Hepatocyte (in vitro differentiated cells): Measurements from ENCODE around the gene TMEM123. TPM values are rescaled to one million over a fixed set of nuclear protein-coding genes. Genes with fewer than 3 reads are reported as not detected.

ENCODE experiments used
- DNase-seq: peaks from one replicate; pipeline ENCODE4 v3.0.0-alpha.2; 2016; ENCODE audit warnings: low spot score
- H2AFZ ChIP-seq: fragments of 200-600 bp; sonication (generic); 2 replicates; pipeline ENCODE4 v1.6.0; 2016; ENCODE audit warnings: antibody characterized with exemption, mild to moderate bottlenecking
- H3K27ac ChIP-seq: fragments of 200-600 bp; sonication (generic); 2 replicates; pipeline ENCODE4 v1.5.1; 2016; ENCODE audit warnings: mild to moderate bottlenecking
- H3K27me3 ChIP-seq: fragments of 200-600 bp; sonication (generic); 2 replicates; pipeline ENCODE4 v1.6.1; 2016
- H3K36me3 ChIP-seq: fragments of 200-600 bp; sonication (generic); replicated peaks from 2 replicates; pipeline ENCODE4 v1.5.1; 2016; ENCODE audit warnings: low read depth; ENCODE audit not compliant: insufficient read depth
- H3K4me1 ChIP-seq: fragments of 200-600 bp; sonication (generic); 2 replicates; pipeline ENCODE4 v1.5.1; 2016; ENCODE audit warnings: mild to moderate bottlenecking, moderate library complexity; ENCODE audit not compliant: insufficient read depth
- H3K4me2 ChIP-seq: fragments of 200-600 bp; sonication (generic); 2 replicates; pipeline ENCODE4 v1.6.0; 2016
- H3K4me3 ChIP-seq: fragments of 200-600 bp; sonication (generic); 2 replicates; pipeline ENCODE4 v1.5.1; 2016; ENCODE audit warnings: mild to moderate bottlenecking
- H3K79me2 ChIP-seq: fragments of 200-600 bp; sonication (generic); 2 replicates; pipeline ENCODE4 v1.6.0; 2017; ENCODE audit warnings: mild to moderate bottlenecking
- H3K9me2 ChIP-seq: fragments of 200-600 bp; sonication (generic); replicated peaks from 2 replicates; pipeline ENCODE4 v1.6.0; 2017; ENCODE audit warnings: mild to moderate bottlenecking; ENCODE audit not compliant: insufficient read depth
- H3K9me3 ChIP-seq: fragments of 200-600 bp; sonication (generic); 2 replicates; pipeline ENCODE4 v1.5.1; 2016; ENCODE audit warnings: low read depth, mild to moderate bottlenecking
- H4K20me1 ChIP-seq: fragments of 200-600 bp; sonication (generic); 2 replicates; pipeline ENCODE4 v1.6.0; 2016; ENCODE audit warnings: mild to moderate bottlenecking; ENCODE audit not compliant: insufficient read depth, poor library complexity, severe bottlenecking
- CTCF ChIP-seq: fragments of 200-600 bp; sonication (generic); IDR thresholded peaks from 2 replicates; pipeline ENCODE4 v1.5.1; 2016; ENCODE audit warnings: antibody characterized with exemption, mild to moderate bottlenecking; ENCODE audit not compliant: poor library complexity
- EZH2 ChIP-seq: fragments of 200-600 bp; sonication (generic); IDR thresholded peaks from 2 replicates; pipeline ENCODE4 v1.6.1; 2016; ENCODE audit warnings: antibody characterized with exemption, mild to moderate bottlenecking, borderline replicate concordance
- EZH2phosphoT487 ChIP-seq: fragments of 200-600 bp; sonication (generic); IDR thresholded peaks from one replicate; pipeline ENCODE4 v1.6.1; 2018; ENCODE audit warnings: antibody characterized with exemption, mild to moderate bottlenecking, low read depth, moderate library complexity; ENCODE audit not compliant: unreplicated experiment, severe bottlenecking
- WGBS: methylation state at CpG from one replicate; pipeline ENCODE4 v1.1.6; 2016; ENCODE audit warnings: low lambda C conversion rate; ENCODE audit errors: missing lambda C conversion rate; 5-methylcytosine and 5-hydroxymethylcytosine counted together
- polyA plus RNA-seq: library from polyadenylated mRNA; unstranded; fragments of >200 nt; fragmentation: Nextera tagmentation; extraction: Ambion mirVana; gene quantifications from 2 replicates; pipeline ENCODE4 v1.2.1, GENCODE V29; 2016
- total RNA-seq: library from RNA; depleted of rRNA; stranded (reverse); fragments of >200 nt; gene quantifications from 2 replicates; pipeline ENCODE4 v1.2.3, GENCODE V29; 2014

TMEM123 gene
- total and polyA plus RNA-seq, 2 experiments from 2014 or later = 122 to 182 TPM

DNA sequence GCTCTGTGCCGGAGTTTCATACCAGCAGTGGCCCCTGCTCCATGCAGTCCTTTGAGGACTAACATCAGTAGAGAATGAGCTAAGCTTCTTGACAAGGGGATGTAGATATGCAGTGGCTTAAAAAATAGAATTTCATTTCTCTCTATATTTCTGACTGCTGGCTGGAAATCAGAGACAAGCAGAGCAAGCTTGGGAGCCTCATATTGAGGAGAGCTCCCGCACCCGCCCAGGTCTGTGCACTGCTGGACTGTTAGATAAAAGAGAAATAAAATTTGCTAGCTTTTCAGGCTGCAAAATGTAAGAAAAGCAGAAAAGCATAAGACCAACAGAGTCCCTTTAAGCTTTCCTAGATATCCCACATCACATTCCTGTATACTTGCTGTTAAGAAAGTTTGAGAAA lies 46.6 kb upstream of the TMEM123 start:
- Histone ChIP-seq H2AFZ (no peak overlapping the region), H3K4me1 (peaks cover 3% of the 10 kb centered on the region), H3K9me2 (no peaks in the 10 kb centered on the region), H3K79me2 (no peaks in the 10 kb centered on the region), H3K27me3 (no peaks in the 10 kb centered on the region), H3K36me3 (no peaks in the 10 kb centered on the region), H4K20me1 (no peaks in the 10 kb centered on the region), H3K27ac (no peak overlapping the region), H3K9me3 (no peaks in the 10 kb centered on the region), H3K4me3 (no peak overlapping the region), H3K4me2 (no peak overlapping the region)
- TF ChIP-seq CTCF (no peak), EZH2phosphoT487 (no peak), EZH2 (no peak)
- WGBS = 93% methylated on average over 3 of the region's 3 CpGs
- no peak for DNase-seq

DNA sequence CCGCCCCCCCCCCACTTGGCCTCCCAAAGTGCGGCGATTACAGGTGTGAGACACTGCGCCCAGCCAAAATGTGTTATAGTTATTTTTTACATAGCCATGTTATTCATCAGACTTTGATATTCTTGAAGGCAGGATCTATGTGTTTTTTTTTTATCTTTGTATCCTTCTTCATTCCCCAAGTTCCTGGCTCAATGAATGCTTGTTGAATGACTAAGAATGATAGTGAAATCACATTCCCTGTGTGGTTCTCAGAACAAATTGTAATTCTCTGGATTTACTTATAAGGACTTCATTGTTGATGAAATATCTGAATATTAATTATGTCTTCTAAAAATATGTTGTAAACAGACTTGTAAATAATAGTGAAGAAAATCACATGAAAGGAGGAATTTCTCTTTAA lies 44.5 kb upstream of the TMEM123 start:
- Histone ChIP-seq H3K4me3 (no peak overlapping the region), H3K79me2 (no peaks in the 10 kb centered on the region), H2AFZ (no peak overlapping the region), H3K4me2 (no peak overlapping the region), H4K20me1 (no peaks in the 10 kb centered on the region), H3K27me3 (no peaks in the 10 kb centered on the region), H3K9me2 (no peaks in the 10 kb centered on the region), H3K36me3 (no peaks in the 10 kb centered on the region), H3K27ac (no peak overlapping the region), H3K4me1 (peaks cover 3% of the 10 kb centered on the region), H3K9me3 (no peaks in the 10 kb centered on the region)
- TF ChIP-seq EZH2phosphoT487 (no peak), CTCF (no peak), EZH2 (no peak)
- WGBS = 94% methylated on average over 3 of the region's 4 CpGs
- no peak for DNase-seq

GRCh38 chr11:102495161-102496042 lies 42.8 kb upstream of the TMEM123 start:
- WGBS = 36% methylated on average over 12 of the region's 12 CpGs
- no peaks in the 10 kb centered on the region for H4K20me1 ChIP-seq
- DNase-seq = peak; percentile 87
- H3K4me1 ChIP-seq = peaks cover 3% of the 10 kb centered on the region
- no peaks in the 10 kb centered on the region for H3K79me2 ChIP-seq
- no peak overlapping the region for H3K4me3 ChIP-seq
- H3K27me3 ChIP-seq = no peaks in the 10 kb centered on the region
- H3K36me3 ChIP-seq = no peaks in the 10 kb centered on the region
- TF ChIP-seq EZH2phosphoT487 = no peak
- no peak for TF ChIP-seq EZH2
- peak; percentile 85 for TF ChIP-seq CTCF
- peak overlapping the region; percentile 17 for H3K27ac ChIP-seq
- peak overlapping the region; percentile 9 for H2AFZ ChIP-seq
- no peaks in the 10 kb centered on the region for H3K9me2 ChIP-seq
- H3K9me3 ChIP-seq = no peaks in the 10 kb centered on the region
- no peak overlapping the region for H3K4me2 ChIP-seq
